Spleen (tissue), 7 donors: ENCODE results near the gene MC1R.

ENCODE experiments used
- CTCF ChIP-seq, 11 experiments: fragments of 200-600 bp in 7 of 11; fragments of 450-650 bp in 4 of 11; sonication (generic) in 4 of 11; IDR thresholded peaks in 8 of 11; conservative IDR thresholded peaks in 3 of 11; 1 replicate in 7 of 11; 2 replicates in 4 of 11; pipeline versions ENCODE4 v1.4.0 to v1.8.0; 2016 to 2021; ENCODE audit warnings: antibody characterized with exemption in 11 of 11, inconsistent platforms in 4 of 11, mild to moderate bottlenecking in 1 of 11
- POLR2A ChIP-seq, 3 donors: fragments of 450-650 bp; IDR thresholded peaks; one replicate each; pipeline ENCODE4 v1.5.1; 2017; ENCODE audit warnings: antibody characterized with exemption in 3 of 3, mild to moderate bottlenecking in 1 of 3
- POLR2AphosphoS5 ChIP-seq, 3 donors: sonication (generic); formaldehyde crosslinking; IDR thresholded peaks; one replicate each; pipeline ENCODE4 v1.5.1; 2017; ENCODE audit warnings: antibody characterized with exemption in 3 of 3
- donor health status: DM: no; HTN: no; CAD: no; lungs with moderate emphysema.
- donor health status: DM: no; HTN: no; CAD: no.
- donor health status: DM: no; HTN: no; CAD: no.

GRCh38 chr16:89915303-89916232 is 3.1 kb upstream of the MC1R start:
- peak in 2 of 3 donors; percentile 38 to 70 for TF ChIP-seq POLR2AphosphoS5 (IDR thresholded peaks at IDR 0.05)
- no peak for TF ChIP-seq CTCF (IDR thresholded peaks at IDR 0.05 in 8 of 11, conservative IDR thresholded peaks at IDR 0.05 in 3 of 11)
- no peak for TF ChIP-seq POLR2A (IDR thresholded peaks at IDR 0.05)
